PC-3 (cell line): Measurements from ENCODE around the gene KISS1R.

Experiments
- CTCF ChIP-seq: fragments of 300-600 bp; sonication (generic); conservative IDR thresholded peaks from 2 replicates; pipeline ENCODE4 v1.5.1; 2017; ENCODE audit warnings: antibody characterized with exemption, low read depth, mild to moderate bottlenecking, low read length
- EZH2 ChIP-seq: fragments of 300-600 bp; sonication (generic); IDR thresholded peaks from one replicate; pipeline ENCODE4 v1.6.1; 2017; ENCODE audit warnings: antibody characterized with exemption, mild to moderate bottlenecking, low read length; ENCODE audit not compliant: unreplicated experiment
- EZH2phosphoT487 ChIP-seq: fragments of 300-600 bp; sonication (generic); IDR thresholded peaks from 2 replicates; pipeline ENCODE4 v1.6.1; 2018; ENCODE audit warnings: mild to moderate bottlenecking, antibody characterized with exemption, low read length, borderline replicate concordance

GRCh38 chr19:960020-960419 lies 42.9 kb downstream of the KISS1R start:
- TF ChIP-seq CTCF: no peak
- TF ChIP-seq EZH2phosphoT487: no peak
- TF ChIP-seq EZH2: no peak
